ENCODE results near the gene SLC40A1.

Gene SLC40A1

DNA sequence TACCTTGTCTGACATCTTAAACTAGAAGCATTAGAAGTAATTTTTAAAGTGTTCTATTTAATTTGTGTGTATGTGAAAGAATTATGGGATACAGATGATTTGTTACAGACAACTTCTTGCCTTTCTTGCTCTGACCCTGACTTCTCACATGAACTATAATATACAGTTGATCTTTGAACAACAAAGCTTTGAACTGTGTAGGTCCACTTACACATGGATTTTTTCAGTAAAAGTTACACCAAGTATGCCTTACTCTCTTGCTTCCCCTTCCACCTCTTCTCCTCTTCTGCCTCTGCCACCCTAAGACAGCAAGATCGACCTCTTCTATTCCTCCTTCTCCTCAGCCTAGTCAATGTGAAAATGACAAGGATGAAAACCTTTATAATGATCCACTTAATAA, 42.2 kb downstream of the SLC40A1 start:
- DNase-seq (ENCODE audit: low read depth), result no peak

DNA sequence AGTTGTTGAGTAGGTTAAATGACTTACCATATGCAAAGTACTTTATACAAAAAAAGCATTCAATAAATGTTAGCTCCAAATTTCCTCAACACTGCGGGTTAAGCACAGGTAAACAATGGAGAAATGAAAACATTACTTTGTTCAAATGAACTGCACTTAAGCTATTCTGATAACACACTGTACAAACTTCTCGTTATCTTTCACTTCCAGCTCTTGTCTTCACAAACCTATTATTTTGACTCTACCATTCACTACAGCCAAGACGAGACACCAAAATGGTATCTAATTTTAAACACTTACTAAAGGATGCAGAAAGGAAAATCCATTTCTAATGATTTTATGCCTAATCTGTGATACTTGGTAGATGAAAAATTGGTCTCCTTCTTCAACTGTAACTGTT, 43.8 kb downstream of the SLC40A1 start:
- no peak for DNase-seq (ENCODE audit: low read depth)

DNA sequence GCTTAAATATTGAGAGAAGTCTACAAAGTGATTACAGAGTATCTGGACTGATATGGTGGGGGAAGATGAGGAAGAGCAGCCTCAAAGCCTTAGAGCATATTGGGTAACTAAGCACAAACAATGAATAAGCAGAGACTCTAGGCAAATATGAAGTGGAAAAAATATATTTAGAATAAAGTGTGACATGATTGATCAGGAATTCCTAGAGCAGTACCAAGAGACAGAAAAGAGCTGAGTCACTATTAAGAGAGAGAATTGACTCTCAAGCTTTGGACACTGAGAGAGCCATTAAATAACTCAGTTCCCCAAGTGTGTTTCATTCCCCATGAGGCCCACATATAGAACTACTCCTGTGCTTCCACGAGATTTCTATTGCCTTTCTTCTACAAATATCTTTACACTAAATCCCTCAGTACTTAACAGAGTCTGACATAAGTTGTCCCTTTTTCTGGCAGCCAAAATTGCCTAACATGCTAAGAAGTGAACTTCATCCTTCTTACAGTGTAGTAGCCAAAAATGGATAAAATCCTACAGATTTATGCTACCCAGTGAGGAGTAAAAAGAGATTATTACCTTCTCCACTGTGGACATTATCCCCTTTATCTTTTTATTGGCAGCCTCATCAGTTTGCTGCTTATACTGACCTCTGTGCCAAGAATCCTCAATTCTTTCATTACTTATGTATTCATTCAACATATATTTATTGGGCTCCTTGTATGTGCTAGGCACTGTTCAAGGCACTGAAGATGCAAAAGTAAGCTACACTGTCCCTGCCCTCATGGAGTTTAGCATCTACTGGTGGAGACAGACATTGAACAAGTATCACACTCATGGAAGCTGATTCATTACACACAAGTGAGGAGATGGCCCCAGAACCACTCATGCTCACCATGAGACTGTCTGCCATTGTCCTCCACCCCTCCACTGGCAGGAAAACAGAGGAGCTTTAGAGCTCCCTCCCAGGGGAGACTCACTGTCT, 45.4 kb downstream of the SLC40A1 start:
- no peak for DNase-seq (ENCODE audit: low read depth)

DNA sequence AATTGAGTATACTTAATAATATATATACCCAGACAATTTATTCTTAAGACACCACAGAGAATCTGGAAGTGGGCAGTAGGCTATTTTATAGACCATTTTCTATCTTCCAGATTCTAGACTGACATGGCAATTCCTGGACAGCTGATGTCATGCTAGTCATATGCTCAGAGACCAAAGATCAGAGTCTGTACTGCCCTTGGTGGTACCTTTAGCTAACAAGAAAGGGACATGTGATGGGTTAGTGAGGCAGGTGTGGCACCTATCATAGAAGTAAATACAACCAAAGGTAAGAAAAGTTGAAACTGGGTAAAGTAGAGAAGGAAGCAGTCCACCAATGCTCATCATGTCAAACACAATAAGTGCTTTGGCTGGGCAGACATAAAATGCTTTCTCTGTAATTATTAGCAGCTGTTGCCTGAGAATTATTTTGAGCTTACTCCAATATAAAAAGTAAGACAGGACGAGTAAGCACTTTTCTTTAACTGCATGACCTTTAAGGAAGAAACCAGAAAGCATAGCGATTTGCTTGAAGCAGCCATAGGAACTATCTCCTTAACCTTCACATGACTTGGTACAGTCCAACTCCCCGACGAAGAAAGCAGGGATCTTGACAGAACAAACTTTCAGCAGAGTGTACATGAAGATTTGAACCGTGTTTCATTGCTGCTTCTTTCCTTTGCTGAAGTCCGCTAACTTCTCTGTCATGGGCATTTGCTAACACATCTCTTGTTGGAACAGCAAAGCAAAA, 47.1 kb downstream of the SLC40A1 start:
- DNase-seq (ENCODE audit: low read depth), result no peak

DNA sequence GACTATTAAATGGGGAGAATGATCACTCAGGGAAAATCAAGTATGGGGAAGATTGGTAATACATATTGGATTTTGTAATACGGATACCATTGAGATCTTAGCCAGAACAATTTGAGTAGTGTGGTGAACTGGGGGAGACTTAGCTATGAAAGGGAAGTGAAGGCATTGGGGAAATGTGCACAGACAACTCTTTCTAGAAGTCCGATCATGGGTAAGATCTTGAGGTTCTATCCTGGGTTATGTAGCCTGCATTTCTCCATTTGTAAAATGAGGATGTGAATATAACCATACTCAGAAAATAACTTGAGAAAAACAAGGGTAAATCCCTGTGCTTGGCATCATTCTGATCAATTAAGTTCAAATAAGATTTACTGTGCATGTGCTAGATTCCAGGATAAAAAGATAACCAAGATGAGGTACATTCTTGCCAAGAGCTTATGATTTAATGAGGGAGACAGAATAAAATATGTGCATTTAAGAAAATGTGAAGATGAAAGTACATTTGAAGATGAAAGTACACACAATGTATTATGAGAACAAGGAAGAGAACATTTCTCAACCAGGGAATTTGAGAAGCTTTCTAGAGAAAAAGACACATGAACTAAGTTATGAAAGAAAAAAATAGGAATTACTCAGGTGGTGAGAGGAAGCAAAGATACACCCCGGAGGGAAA, 49.5 kb downstream of the SLC40A1 start:
- DNase-seq (ENCODE audit: low read depth), result no peak

DNA sequence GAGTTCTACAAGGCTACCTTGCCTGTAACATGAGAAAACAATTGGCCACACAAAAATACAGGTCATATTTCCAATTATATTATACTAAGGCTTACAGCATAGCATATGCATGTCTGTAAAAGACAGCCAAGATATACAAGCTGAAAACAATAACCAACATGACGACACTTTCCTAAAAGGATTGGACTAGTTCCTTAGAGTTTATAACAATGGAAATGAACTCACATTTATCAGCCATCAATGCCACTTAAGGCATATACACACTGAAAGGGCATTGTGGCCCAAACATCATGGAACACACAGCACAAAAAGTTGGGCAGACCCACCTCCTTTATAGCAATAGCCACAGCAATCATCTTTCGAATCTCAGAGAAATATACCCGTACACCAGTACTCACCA, 52.0 kb downstream of the SLC40A1 start:
- DNase-seq (ENCODE audit: low read depth), result no peak

DNA sequence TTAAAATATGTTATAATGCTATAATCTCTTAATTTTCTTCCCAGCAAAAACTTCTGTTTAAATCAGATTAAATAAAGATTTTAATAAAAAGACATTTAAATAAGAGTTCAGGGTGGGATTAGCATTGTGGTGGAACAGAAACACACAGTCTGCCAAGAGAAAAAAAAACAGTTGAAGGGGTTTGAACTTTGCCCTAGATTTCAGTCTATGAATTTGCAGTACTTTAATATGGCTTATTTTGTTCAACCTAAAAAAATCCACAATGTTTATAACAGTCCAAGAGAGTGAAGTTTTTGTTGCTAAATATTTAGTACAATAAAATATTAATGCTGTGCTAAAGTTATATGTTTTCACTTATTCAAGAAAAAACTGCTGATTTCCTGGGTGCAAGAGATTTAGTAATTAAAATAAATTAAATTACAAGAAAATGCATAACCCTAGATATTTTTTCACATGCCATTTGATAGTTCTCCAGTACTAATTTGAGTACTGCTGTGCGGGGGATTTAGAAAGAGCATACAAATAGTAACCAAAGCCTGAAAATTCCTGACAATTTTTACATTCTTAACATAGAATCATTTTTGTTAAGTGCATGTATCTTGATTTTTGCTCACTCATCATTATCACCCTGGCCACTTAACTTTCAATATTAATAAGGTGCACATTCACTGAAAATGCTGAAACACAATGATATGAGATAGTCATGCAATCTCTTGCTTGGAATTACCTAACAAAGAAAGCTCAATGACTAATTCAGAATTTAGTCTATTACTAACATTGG, 52.6 kb downstream of the SLC40A1 start:
- no peak for DNase-seq (ENCODE audit: low read depth)

DNA sequence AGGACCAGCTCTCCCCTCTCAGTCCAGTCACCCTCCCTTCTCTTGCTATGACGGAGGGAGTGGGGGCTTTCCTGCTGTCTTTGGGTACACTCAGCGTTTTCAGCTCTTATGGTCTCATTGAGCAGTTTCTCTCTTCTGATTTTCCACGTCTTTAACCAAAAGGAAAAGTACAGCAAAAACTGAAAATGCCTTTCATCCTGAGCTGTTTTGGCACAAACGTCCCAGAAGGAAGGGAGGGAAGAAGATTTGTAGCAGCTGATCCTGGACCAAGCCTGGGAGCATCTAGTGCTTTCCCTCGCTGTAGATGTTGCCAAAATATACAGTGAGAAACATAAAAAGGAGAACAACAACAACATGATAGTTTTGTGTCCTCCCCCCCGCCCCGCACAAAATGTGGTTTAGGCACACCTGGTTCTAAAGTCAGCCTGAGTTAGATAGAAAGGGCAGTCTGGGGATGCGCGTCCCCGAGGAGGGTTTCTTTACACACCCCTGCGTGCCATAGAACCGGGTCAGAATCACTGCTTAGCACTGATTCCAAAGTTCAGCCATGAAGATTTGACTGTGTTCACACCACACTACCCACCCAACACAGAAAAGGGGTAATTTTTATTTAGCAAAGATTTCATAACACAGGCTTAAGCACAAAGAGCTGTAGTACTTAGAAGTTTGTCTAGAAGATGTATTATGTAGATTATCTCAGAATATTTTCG, 53.4 kb downstream of the SLC40A1 start:
- no peak for DNase-seq (ENCODE audit: low read depth)

DNA sequence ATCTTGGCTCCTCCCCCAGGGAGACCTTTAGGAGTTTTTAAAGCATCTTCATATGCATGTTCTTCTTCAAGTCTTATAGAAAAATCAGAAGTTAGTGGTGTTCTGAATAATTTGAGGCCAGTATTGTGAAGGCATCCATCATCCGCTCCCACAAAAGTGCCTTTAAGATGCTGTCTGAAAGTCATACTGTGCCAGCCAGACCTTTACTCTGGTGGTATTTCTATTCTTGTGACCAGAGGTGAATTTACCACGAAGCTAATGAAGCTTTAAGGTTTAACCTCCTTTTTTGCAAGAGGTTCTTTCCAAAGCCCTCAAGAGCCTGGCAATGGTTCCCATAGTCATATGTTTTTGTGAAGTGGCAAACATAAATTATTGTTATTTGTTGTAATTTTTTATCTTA, 54.3 kb downstream of the SLC40A1 start:
- no peak for DNase-seq (ENCODE audit: low read depth)

DNA sequence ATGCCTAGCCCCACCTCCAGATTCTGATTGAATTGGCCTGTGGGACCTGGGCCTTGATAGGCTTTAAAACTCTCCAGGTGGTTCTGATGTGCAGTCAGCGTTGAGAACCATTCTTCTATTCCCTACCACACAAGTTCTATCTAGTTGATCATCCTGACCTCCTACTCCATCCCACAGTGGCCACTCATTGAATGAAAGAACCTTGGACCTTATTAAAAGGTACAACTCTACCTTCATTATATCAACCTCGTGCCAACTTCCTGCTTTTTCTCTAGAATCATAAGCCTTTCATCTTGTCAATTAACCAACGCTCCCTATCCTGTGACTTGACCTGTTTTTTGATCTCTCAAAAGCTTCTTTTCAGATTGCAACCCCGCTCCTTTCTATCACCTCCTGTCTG, 55.8 kb downstream of the SLC40A1 start:
- no peak for DNase-seq (ENCODE audit: low read depth)

DNA sequence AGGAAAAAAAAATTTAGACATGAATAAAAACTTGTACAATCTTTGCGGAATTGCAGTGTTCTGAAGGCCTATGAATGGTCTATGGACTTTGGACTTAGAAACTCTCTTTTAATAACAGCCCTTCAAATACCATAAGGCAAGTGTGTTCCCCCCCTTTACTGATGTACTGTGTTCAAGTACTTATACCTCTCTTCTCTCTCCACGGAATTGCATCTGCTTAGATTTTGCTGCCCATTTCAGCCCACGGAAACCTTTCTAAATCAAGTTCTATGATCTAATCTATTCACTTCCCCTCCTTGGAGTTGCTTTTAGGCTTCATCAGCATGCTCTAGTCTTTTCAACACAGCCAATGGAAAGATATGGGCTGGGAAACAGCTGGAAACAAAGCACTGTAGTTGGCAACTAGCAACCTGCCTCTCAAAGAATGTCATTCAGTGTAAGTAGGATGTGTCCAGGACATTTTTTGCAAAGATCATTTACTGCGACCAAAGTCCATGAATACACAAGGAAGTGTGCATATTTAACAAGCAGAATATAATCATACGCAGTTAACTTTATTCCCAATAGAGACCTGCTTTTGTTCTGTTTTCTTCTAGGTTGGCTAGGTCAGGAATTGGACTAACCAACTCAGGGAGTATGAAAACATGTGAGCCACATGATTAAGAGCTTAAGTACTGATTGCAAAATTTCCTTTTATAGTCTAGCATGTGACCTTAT, 58.0 kb downstream of the SLC40A1 start:
- DNase-seq (ENCODE audit: low read depth), result no peak

DNA sequence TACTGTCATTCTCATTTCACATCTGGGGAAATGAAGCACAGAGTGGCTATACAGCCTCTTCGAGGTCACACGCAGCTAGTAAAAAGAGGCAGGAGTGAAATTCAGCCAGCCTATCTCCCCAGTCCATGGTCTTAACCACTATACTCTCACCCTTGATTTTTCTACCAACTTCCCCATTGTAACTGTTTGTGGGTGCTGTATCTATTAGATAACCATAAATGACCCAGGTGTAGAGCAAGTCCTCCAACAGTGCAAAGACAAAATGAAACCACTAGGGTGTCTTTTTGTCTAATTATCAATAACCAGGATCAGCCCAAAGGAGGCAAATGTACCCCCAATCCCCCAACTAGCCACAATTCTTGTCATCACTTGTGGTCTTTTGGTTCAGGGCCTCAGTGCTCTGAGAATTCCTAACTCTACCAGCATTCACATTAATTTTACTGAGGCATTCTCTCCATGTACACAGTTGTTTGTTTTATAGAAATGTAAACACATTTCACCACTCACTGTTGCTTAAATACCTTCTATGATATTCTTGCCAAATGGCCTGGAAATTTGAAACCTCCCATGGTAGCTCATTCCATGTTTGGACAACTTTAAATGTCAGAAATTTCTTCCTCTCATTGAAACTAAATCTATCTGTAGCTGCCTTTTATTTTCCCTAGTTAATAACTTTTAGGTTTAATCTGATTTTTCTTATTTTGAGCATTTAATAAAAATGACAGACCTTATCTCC, 58.7 kb downstream of the SLC40A1 start:
- DNase-seq (ENCODE audit: low read depth), result no peak

DNA sequence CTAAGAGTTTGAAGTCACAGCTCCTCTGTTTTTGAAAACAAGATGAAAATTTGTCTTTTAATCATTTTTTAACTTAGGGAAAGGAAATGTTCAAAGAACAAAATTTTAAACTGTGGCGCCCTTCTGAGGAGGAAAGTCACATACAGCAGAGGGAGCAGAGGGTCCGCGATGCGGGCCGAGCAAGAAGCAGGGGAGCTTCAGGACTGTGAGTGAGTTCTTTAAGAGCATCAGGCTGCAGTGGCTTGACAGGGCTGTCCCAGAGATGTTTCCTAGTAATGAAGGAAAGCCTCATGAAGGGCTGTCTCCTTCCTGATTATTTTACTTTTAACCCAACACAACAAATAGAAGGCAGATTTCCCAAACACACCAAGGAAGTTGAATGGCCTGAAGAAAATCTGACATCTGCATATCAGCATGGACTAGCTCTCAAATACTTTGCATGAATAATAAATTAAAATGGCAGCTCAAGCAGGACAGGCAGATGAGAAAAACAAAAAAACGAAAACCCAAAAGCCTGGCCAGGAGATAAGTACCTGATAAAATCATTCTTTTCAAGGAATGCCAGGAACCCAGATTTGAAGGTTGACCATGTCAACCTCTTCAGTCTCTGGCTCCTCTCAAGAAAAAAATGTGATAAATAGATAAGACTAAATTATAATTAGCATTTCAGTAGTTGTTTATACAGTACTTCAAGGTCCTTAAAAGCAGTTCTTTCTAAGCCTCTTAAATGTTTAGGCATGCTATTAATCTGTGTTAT, 60.8 kb downstream of the SLC40A1 start:
- DNase-seq (ENCODE audit: low read depth), result no peak

DNA sequence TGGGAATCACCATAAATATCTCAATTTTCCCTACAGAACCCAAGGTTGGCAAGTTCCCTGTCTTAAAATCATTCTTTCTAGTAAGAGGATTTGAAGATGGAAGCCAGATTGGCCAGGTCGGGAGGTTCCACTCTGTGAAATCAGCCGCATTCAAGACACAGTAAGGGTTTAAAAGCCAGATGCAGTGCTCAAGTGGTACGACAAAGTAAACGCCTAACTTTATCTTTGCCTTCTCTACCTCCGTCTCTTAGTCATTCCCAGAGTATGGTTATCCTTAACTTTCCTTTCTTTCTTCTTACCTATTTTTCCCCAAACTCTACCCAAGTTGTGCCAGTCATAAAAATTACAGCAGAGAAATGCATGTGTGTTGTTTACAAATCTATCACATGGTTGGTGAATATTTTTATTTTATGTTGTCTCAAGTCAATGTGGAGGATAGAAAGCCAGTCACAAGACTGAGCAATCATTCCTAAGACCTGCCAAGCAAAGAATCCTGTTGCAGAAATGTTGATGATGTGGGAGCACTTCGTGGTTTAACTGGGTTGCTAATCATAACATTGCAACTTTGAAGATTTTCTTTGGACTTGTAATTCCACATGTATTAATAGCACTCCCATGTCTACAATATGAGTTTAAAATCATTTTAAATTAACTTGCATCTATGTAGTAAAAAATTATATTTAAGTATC, 62.6 kb downstream of the SLC40A1 start:
- DNase-seq (ENCODE audit: low read depth), result no peak

DNA sequence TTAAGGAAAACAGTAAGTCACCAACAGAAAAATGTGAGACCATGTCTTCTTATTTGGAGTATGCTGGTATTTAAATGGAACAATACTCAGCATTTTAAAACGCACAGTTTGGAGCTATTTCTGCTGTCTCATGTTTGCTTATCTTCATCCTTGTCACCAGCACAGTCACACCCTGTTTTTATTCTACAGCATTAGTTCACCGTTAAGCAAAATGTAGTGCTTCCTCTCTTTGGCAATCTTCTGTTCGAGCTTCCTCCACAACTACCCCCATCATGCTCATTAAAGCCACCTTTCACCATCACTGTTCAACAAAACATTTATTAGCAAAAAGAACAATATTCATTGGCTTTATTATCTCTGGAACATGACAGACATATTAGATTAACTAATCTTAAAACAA, 64.0 kb downstream of the SLC40A1 start:
- DNase-seq (ENCODE audit: low read depth), result no peak

DNA sequence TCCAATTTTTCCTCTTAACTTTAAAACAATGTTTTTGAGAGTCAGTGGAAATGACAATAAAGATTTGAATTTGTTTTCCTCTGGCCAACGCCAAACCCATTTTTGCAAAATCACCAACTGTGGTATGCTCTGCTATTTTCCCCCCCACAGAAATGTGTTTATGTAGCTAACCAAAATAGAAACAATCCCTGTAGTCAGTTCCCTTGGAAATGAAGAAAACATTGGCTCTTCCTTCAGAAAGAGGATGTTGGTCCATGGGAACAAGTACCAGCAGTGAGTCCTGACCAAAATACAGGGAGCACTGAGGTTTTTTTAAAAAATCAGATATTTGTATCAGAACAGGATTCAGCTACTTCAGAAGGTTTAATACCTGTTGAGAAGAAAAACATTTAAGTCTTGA, 65.3 kb downstream of the SLC40A1 start:
- no peak for DNase-seq (ENCODE audit: low read depth)

DNA sequence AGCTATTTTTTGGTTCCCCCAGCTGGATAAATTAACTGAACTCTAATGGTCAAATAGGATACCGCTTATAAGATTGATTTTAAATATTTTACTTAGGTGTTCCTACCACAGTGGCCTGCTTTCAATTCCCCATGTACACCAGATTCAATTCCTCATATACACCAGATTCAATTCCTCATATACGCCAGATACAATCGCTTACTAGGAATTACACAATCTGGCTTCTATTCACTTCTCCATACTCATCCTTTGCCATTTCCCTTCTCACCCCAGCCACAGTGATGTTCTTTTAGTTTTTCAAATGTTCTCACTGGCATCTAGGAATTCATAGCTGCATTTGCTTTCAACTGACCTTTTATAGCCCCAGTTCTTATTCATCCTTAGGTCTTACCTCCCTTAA, 66.5 kb downstream of the SLC40A1 start:
- no peak for DNase-seq (ENCODE audit: low read depth)

DNA sequence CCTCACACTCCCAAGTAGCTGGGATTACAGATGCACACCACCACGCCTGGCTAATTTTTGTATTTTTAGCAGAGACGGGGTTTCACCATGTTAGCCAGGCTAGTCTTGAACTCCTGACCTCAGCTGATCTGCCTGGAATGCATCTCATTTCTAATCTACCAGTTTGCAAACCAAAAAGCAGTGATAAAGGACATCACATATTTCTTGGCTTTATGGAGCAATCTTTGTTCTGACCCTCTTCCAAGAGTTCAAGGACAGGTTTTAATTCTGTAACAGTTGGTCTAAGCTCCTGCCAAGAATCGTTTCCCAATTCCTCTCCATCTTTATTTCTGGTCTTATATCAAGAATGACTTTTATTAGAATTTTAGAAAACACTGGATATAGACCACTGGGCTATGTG, 67.7 kb downstream of the SLC40A1 start:
- DNase-seq (ENCODE audit: low read depth), result no peak

DNA sequence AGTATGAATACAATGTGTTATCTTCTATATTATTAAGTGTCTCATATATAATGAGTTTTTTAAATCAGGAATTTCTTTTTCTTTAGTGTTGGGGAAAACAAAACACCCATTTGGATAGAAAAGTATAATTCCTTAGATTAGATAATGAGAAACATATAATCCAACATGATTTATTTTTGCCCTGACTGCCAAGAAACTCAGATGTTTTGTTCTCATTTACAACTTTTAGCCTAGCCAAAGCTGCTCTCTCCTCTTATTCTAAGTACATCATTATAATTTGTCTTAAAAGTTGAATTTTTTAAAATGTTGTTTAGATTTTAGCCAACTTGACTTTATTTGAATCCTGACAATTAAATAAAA, 68.6 kb downstream of the SLC40A1 start:
- no peak for DNase-seq (ENCODE audit: low read depth)

Measured in fibroblast of the conjunctiva (primary cell).